Osteoblast (primary cell): ENCODE results near the gene TMEM255B. TPM values are rescaled to one million over a fixed set of nuclear protein-coding genes. Genes with fewer than 3 reads are reported as not detected.

Experiments
- DNase-seq: peaks from one replicate; pipeline ENCODE4 v3.0.0; 2011; ENCODE audit warnings: low spot score, mixed read lengths; ENCODE audit not compliant: insufficient read length; ENCODE audit errors: missing footprints
- H2AFZ ChIP-seq: 2 replicates; pipeline ENCODE4 v1.6.0; 2011; ENCODE audit warnings: mild to moderate bottlenecking, low read length
- H3K27ac ChIP-seq: 2 replicates; pipeline ENCODE4 v1.5.1; 2011; ENCODE audit warnings: mild to moderate bottlenecking, low read depth, low read length, moderate library complexity
- H3K27me3 ChIP-seq: 2 replicates; pipeline ENCODE4 v1.6.0; 2012; ENCODE audit warnings: mild to moderate bottlenecking, control low read depth, inconsistent platforms, low read length, moderate library complexity; ENCODE audit not compliant: insufficient read depth
- H3K36me3 ChIP-seq: 2 replicates; pipeline ENCODE4 v1.5.1; 2011; ENCODE audit warnings: mild to moderate bottlenecking, low read length, control low read depth, moderate library complexity; ENCODE audit not compliant: insufficient read depth
- H3K4me1 ChIP-seq: 2 replicates; pipeline ENCODE4 v1.5.1; 2011; ENCODE audit warnings: mild to moderate bottlenecking, low read length, control low read depth, moderate library complexity; ENCODE audit not compliant: insufficient read depth
- H3K4me2 ChIP-seq: 2 replicates; pipeline ENCODE4 v1.6.0; 2011; ENCODE audit warnings: mild to moderate bottlenecking, low read length; ENCODE audit not compliant: insufficient read depth
- H3K4me3 ChIP-seq: fragments of 200-600 bp; sonication (generic); 3 replicates; pipeline ENCODE4 v1.5.1; 2012; ENCODE audit warnings: mild to moderate bottlenecking, low read length, inconsistent platforms; ENCODE audit not compliant: insufficient read depth
- H3K79me2 ChIP-seq: 2 replicates; pipeline ENCODE4 v1.6.0; 2012; ENCODE audit warnings: mild to moderate bottlenecking, low read length, control low read depth, inconsistent platforms; ENCODE audit not compliant: insufficient read depth
- H3K9me3 ChIP-seq: 2 replicates; pipeline ENCODE4 v1.5.1; 2011; ENCODE audit warnings: low read depth, low read length, control low read depth
- H4K20me1 ChIP-seq: 2 replicates; pipeline ENCODE4 v1.6.0; 2012; ENCODE audit warnings: mild to moderate bottlenecking, low read length, control low read depth; ENCODE audit not compliant: insufficient read depth
- CTCF ChIP-seq: IDR thresholded peaks from 2 replicates; pipeline ENCODE4 v1.5.1; 2011; ENCODE audit warnings: mild to moderate bottlenecking, low read depth, low read length, moderate library complexity; ENCODE audit errors: extremely low read depth
- total RNA-seq: library from RNA; depleted of rRNA; stranded (reverse); fragments of >200 nt; gene quantifications from 2 replicates; pipeline ENCODE4 v1.2.3, GENCODE V29; 2012

The TMEM255B gene
- total RNA-seq, 1 donor, result 1.8 TPM

GRCh38 chr13:113726961-113727411 is 32.0 kb upstream of the TMEM255B start:
- no peak for DNase-seq
- H3K9me3 ChIP-seq, result no peaks in the 10 kb centered on the region
- H3K27me3 ChIP-seq, result peaks cover 31% of the 10 kb centered on the region
- no peaks in the 10 kb centered on the region for H3K36me3 ChIP-seq
- no peak overlapping the region for H3K27ac ChIP-seq
- no peak for TF ChIP-seq CTCF
- no peak overlapping the region for H3K4me3 ChIP-seq
- no peaks in the 10 kb centered on the region for H3K4me1 ChIP-seq
- H3K4me2 ChIP-seq, result no peak overlapping the region
- no peak overlapping the region for H2AFZ ChIP-seq
- H4K20me1 ChIP-seq, result no peaks in the 10 kb centered on the region
- H3K79me2 ChIP-seq, result no peaks in the 10 kb centered on the region

- Histone ChIP-seq H3K36me3 (no peaks in the 10 kb centered on the region), H4K20me1 (no peaks in the 10 kb centered on the region), H3K9me3 (no peaks in the 10 kb centered on the region), H3K27ac (no peak overlapping the region), H2AFZ (no peak overlapping the region), H3K27me3 (peaks cover 26% of the 10 kb centered on the region), H3K4me3 (no peak overlapping the region), H3K4me2 (no peak overlapping the region), H3K79me2 (no peaks in the 10 kb centered on the region), H3K4me1 (no peaks in the 10 kb centered on the region)
- TF ChIP-seq CTCF, result no peak
- DNase-seq, result no peak
These were observed 30.4 kb upstream of the TMEM255B start for GRCh38 chr13:113728571-113729054.

GRCh38 chr13:113729187-113730019 is 29.6 kb upstream of the TMEM255B start:
- Histone ChIP-seq H2AFZ (no peak overlapping the region), H4K20me1 (no peaks in the 10 kb centered on the region), H3K9me3 (no peaks in the 10 kb centered on the region), H3K36me3 (no peaks in the 10 kb centered on the region), H3K4me1 (no peaks in the 10 kb centered on the region), H3K27ac (no peak overlapping the region), H3K4me3 (no peak overlapping the region), H3K4me2 (no peak overlapping the region), H3K27me3 (peaks cover 26% of the 10 kb centered on the region), H3K79me2 (no peaks in the 10 kb centered on the region)
- DNase-seq, result no peak
- no peak for TF ChIP-seq CTCF

GRCh38 chr13:113730258-113730691 is 28.8 kb upstream of the TMEM255B start:
- Histone ChIP-seq H3K27ac (no peak overlapping the region), H3K4me3 (no peak overlapping the region), H3K4me2 (no peak overlapping the region), H3K27me3 (peaks cover 26% of the 10 kb centered on the region), H4K20me1 (no peaks in the 10 kb centered on the region), H3K4me1 (no peaks in the 10 kb centered on the region), H3K9me3 (no peaks in the 10 kb centered on the region), H3K79me2 (no peaks in the 10 kb centered on the region), H2AFZ (no peak overlapping the region), H3K36me3 (no peaks in the 10 kb centered on the region)
- no peak for TF ChIP-seq CTCF
- DNase-seq, result no peak
